Measurements from ENCODE around the gene PRSS16. TPM values are rescaled to one million over a fixed set of nuclear protein-coding genes. Genes with fewer than 3 reads are reported as not detected.

The PRSS16 gene
- total and polyA plus RNA-seq, 9 of the 15 experiments (the other 6 are each of a cell fraction or from before 2014, with no cell fraction given) = 4.5 to 21.3 (median 12.1) TPM

- peak; percentile 79 for TF ChIP-seq PBX2 (CRISPR knock-in tag; IDR thresholded peaks at IDR 0.05; ENCODE audit: low read depth)
- TF ChIP-seq PBX2 (tag; conservative IDR thresholded peaks at IDR 0.05; ENCODE audit: low read depth) = peak; percentile 96
- no peak for TF ChIP-seq ZNF274 (IDR thresholded peaks at IDR 0.05; ENCODE audit: borderline replicate concordance, low read depth, low read length)
- TF ChIP-seq BHLHE40 (IDR thresholded peaks at IDR 0.05; ENCODE audit: low read length) = peak; percentile 76
- peak; percentile 74 for TF ChIP-seq MGA (IDR thresholded peaks at IDR 0.05)
- no peak; the same call in 1 of the 2 replicates for TF ChIP-seq MIER1 (IDR thresholded peaks at IDR 0.05; ENCODE audit: low read depth)
- no peak for TF ChIP-seq ZNF586 (CRISPR knock-in tag; conservative IDR thresholded peaks at IDR 0.05)
- TF ChIP-seq FOXK2 (conservative IDR thresholded peaks at IDR 0.05 in 1 of 2, IDR thresholded peaks at IDR 0.05 in 1 of 2; ENCODE audit: low read depth in 2 of 2) = peak in 1 of 2 experiments; percentile 18; a peak in 2 of 4 replicates
- peak; percentile 22; the same call in 1 of the 2 replicates for TF ChIP-seq KLF6 (CRISPR knock-in tag; IDR thresholded peaks at IDR 0.05; ENCODE audit: borderline replicate concordance)
- TF ChIP-seq ZNF232 (CRISPR knock-in tag; IDR thresholded peaks at IDR 0.05) = no peak
- TF ChIP-seq ZBTB17 (CRISPR knock-in tag; IDR thresholded peaks at IDR 0.05) = peak; percentile 44; the same call in 1 of the 2 replicates
- peak; percentile 24; the same call in 1 of the 2 replicates for TF ChIP-seq SMARCA4 (IDR thresholded peaks at IDR 0.05)
- TF ChIP-seq SAP30 (IDR thresholded peaks at IDR 0.05; ENCODE audit: borderline replicate concordance, insufficient read depth, low read depth, low read length, poor library complexity, severe bottlenecking) = peak; percentile 38
- no peak for TF ChIP-seq ZNF75A (CRISPR knock-in tag; IDR thresholded peaks at IDR 0.05)
Observed at GRCh38 chr6:27251606-27252251, 4.2 kb downstream of the PRSS16 start (continued).

Measured in K562 (cell line).